ENCODE data around the gene MBD3L2B.
A peak's percentile ranks its signal among the peaks of the same experiment; 100 is the strongest.

MBD3L2B gene

GRCh38 chr19:7010722-7011593 lies 10.3 kb downstream of the MBD3L2B start:
- DNase-seq = peak; percentile 11

DNA sequence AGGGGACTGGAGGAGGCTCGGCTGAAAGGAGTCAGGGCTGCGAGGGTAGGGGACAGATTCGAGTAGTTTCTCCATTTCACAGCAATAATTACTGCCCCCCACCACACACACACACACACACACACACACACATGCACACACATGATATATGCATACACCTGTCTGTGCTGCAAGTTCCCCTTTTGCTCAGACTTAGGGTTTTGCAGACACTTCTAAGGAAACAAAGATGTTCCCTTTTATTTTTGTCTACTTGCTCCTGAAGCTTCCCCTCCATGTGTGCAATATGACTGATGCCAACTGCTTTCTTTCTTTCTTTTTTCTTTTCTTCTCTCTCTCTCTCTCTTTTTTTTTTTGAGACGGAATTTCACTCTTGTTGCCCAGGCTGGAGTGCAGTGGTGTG lies 13.4 kb downstream of the MBD3L2B start:
- DNase-seq = no peak

DNA sequence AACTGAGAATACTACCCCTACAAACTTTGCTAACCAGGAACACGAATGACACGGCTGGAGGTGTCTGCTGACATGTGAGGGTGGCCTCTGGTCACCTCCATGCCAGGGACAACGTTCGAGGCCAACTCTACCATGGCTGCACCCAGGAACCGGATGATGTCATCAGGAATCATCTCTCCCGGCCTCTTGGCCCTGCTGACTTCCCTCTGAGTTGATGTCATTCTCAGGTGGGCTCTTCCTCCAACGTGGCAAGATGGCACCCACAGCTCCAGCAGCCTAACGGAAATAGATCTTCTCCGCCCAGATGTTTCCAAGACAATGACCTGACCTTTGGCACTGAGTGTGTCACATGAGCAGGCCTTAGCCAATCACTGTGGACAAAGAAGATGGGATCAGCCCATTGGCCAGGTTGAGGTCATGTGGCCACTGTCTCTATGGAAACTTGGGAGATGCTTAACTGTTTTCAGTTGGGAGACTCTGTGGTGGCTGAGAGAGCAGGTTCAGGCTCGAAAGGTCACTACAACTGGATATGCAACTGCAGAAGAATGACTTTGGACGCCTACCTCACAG lies 15.0 kb downstream of the MBD3L2B start:
- DNase-seq = no peak

GRCh38 chr19:7004313-7004931 lies 16.8 kb downstream of the MBD3L2B start:
- DNase-seq = peak; percentile 25

DNA sequence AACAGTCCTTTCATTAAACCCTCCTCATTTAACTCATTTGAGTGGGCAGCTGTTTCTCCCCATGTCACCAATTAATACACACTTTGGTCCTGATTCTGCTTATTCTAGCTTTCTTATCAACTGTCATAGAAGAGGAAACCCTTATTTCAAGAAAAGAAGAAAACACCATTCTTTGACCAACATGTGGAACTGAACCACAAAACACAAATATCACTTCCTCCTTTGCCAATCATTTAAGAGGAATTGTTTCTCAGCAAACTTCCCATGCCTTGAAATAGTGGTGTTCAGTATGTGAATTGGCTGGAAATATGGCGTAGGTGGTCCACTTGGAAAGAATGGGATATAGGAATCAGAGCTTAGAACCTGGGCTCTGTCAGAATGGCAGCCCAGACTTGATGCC lies 20.4 kb downstream of the MBD3L2B start:
- no peak for DNase-seq

DNA sequence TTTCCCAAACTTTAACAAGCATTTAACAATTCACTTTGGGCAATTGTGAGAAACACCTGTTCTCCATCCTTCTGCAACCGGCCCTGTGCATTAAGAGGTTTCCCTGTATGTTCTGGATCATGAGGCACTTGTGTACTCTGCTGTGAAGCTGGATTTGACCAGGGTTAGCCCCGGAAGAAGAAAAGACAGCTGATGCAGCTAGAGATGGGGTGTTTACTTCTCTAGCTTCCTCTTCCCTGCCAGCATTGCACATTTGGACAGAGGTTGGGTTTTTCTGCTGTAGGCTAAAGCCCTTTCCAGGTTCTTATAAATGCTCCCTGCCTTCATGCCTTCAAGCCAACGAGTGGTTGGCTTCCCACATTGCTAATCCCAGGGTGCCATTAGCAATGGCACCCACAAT lies 20.9 kb downstream of the MBD3L2B start:
- DNase-seq = no peak

- no peak for DNase-seq
Measured at GRCh38 chr19:6999933-7000332, 21.3 kb downstream of the MBD3L2B start.

DNA sequence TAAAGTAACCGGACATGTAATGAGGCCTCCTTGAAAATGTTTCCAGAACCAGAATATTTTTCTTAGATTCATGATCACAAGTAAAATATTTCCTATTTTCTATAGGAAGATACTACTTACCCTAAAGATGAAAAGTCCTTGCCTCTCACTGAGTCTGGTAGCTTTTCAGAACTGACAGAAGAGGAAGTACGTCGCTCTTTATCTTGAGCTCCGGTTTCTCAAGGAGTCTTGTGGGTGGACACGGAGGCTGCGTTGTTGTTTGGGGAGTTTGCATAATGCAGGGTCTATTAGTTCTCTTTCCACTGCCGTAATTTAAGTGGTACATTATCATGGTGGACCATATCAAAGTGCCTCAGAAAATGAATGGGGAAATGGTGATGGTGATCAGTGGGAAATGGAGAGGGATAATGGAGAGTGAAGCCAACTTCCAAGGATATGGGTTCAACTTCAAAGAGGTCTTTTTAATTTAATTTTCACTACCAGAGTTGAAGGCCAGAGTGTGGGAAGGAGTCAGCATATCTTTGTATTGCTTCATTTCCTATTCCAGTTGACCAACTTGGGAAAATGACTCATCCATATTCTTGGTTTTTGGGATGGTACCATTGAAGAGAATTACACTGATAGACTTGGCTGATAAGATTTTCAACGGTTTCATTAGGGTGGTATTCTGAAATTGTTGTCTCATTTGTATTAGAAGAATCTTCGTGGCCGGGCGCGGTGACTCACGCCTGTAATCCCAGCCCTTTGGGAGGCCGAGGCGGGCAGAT lies 23.4 kb downstream of the MBD3L2B start:
- DNase-seq = no peak

GRCh38 chr19:6996810-6997209 lies 24.4 kb downstream of the MBD3L2B start:
- no peak for DNase-seq

- DNase-seq = no peak
Measured at GRCh38 chr19:6995054-6995453, 26.2 kb downstream of the MBD3L2B start.

DNA sequence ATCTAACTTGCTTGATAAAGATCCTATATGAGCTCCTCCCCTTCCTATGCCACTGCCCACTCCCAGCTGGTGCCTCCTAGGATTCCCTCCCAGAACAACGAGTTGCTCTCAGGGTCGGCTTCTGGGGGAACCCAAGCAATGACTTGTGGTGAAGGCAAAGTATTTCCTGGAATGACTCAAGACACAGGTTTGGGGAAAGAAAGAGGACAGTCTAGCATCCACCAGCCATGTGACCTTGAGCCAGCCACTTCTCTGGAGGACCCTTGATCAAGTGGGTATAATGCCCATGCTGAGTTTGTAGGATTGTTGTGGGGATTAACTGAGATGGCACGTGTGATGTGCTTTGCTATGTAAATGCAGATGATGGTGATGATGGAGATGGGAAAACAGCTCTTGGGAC lies 33.0 kb downstream of the MBD3L2B start:
- no peak for DNase-seq

DNA sequence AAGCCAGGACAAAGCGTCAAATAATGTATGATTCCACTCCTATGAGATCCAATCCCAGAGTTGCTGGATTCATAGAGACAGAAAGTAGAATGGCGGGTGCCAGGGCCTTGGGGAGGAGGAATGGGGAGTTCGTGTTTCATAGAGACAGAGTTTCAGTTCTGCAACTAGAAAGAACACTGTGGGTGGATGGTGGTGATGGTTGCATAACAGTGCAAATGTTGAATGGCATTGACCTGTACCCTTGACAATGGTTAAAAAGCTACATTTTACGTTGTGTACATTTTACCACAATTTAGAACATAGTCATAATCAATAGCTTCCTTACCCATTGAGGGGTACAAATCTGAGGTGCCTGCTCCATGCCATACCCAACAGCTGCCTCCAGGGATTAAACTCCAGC lies 33.4 kb downstream of the MBD3L2B start:
- DNase-seq = no peak

- DNase-seq = no peak
Measured at GRCh38 chr19:6983448-6983847, 37.8 kb downstream of the MBD3L2B start.

GRCh38 chr19:6979399-6979798 lies 41.8 kb downstream of the MBD3L2B start:
- DNase-seq = no peak

- DNase-seq = no peak
Measured at GRCh38 chr19:6976197-6976596, 45.0 kb downstream of the MBD3L2B start.

- no peak for DNase-seq
Measured at GRCh38 chr19:6971366-6971765, 49.9 kb downstream of the MBD3L2B start.

GRCh38 chr19:6970443-6970842 lies 50.8 kb downstream of the MBD3L2B start:
- DNase-seq = no peak

DNA sequence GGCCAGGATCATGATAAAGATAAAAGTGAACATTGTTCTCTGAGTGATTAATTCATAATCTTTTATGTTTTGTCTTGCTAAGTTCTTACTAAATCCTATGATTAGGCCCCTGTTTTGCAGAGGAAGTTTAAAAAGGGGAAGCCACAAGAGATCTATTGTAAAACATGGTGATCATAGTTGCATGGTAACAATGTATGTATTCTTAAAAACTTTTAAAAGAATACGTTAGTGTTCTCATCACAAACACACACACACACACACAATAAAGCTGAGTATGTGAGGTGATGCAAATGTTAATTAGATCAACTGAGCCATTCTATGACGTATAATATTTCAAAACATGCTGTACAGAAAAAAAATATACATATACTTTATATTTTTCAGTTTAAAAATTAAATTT lies 51.2 kb downstream of the MBD3L2B start:
- DNase-seq = no peak

- no peak for DNase-seq
Measured at GRCh38 chr19:6969490-6969889, 51.7 kb downstream of the MBD3L2B start.
